ENCODE measurements around the gene UVSSA. TPM values are rescaled to one million over a fixed set of nuclear protein-coding genes. Genes with fewer than 3 reads are reported as not detected.

The UVSSA gene
- total and polyA plus RNA-seq, 9 of the 15 experiments (the other 6 are each of a cell fraction or from before 2014, with no cell fraction given) = 0.21 to 14.6 (median 3.3) TPM

DNA sequence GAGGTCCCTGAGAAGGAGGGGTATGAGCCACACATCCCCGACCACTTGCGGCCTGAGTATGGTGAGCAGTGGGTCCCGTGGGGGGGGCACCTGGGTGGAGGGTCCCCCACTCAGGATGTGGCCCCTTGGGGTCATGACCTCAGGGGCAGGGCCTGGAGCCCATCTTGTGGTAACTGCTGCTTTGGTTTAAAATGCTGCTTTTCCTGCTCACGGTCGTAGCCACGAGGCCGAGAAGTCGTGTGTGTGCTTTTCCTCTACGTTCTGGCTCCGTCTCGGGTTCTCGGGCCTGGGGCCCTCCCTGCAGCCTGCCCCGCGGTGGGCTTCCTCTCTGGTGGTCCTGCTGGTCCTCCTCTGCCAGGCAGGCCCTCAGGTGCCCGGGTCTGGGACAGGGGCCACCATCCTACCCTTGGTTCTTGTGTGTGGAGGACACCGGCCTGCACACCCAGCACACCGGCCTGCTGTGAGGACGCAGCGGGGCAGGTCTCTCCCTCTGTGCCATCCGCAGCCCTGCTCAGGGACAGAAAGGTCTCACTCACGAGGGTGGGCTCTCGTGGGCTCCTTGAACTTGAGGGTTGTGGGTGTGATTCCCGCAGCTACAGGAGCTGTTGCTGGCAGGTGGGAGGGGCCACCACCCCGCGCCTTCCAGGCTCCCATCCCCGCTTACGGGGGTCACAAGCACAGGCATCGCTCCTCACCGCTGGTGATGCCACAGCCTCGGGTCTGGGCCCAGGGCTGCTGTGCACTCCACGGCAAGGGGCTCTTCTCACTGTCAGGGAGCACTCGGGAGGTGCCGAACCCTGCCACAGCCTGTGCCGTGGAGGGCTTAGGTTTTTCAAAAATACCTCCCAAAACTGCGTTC, 19.6 kb downstream of the UVSSA start:
- H3K27ac ChIP-seq (ENCODE audit: extremely low read depth, low read depth, low read length) = no peak overlapping the region
- no peak overlapping the region for H3K4me3 ChIP-seq
- ATAC-seq (no peak), DNase-seq (ENCODE audit: extremely low read depth in 1 of 4, low spot score in 3 of 4) (no peak), FAIRE-seq (no peak)
- ChIA-PET CTCF (ENCODE audit: low intra/inter-chr PET ratio) (no interaction called here), POLR2A (no interaction called here)
- no peak for TF ChIP-seq ZNF23 (CRISPR knock-in tag; IDR thresholded peaks at IDR 0.05)
- no peak for TF ChIP-seq EP400 (IDR thresholded peaks at IDR 0.05)
- 0 out of 2 replicates have a peak, but pooled peaks have one; percentile 25 for TF ChIP-seq POLR2G (IDR thresholded peaks at IDR 0.05; ENCODE audit: low read depth, low read length)
- no peak for TF ChIP-seq ZBTB7A (IDR thresholded peaks at IDR 0.05; ENCODE audit: borderline replicate concordance, control insufficient read depth, low read depth, low read length)
- TF ChIP-seq NFRKB (IDR thresholded peaks at IDR 0.05; ENCODE audit: low read depth) = no peak
- no peak overlapping the region for H2AFZ ChIP-seq (ENCODE audit: low read depth, low read length)
- no peaks in the 10 kb centered on the region for H3K27me3 ChIP-seq (ENCODE audit: control insufficient read depth in 2 of 2, insufficient read depth in 2 of 2, low read length in 2 of 2)
- H3K79me2 ChIP-seq (ENCODE audit: control insufficient read depth, insufficient read depth, low read length) = no peaks in the 10 kb centered on the region
- no peaks in the 10 kb centered on the region for H3K36me3 ChIP-seq (ENCODE audit: control insufficient read depth, insufficient read depth, low read length)
- BruUV-seq (replicated peaks) = no TSS peak
- no peaks in the 10 kb centered on the region for H3K9me3 ChIP-seq (replicated peaks; ENCODE audit: control insufficient read depth, insufficient read depth, low read depth, low read length)
- peaks cover 0 to 17% of the 10 kb centered on the region in 2 experiments; a peak in 1 of 5 replicates for H3K4me1 ChIP-seq (replicated peaks in 1 of 2; ENCODE audit: control insufficient read depth in 2 of 2, insufficient read depth in 2 of 2, low read length in 2 of 2)
- intact Hi-C loops (cut with micrococcal nuclease) (no loop called here), in situ Hi-C loops (cut with MboI) (no loop called here)
- H4K20me1 ChIP-seq (replicated peaks; ENCODE audit: control insufficient read depth, insufficient read depth, low read length) = no peaks in the 10 kb centered on the region
- no peak overlapping the region for H3K4me2 ChIP-seq (ENCODE audit: insufficient read depth, low read length)
- H3K9me1 ChIP-seq (ENCODE audit: control insufficient read depth, insufficient read depth, low read length) = no peaks in the 10 kb centered on the region
- 86% methylated on average over 27 of the region's 35 CpGs for WGBS (ENCODE audit: insufficient coverage, low coverage, missing lambda C conversion rate)
- H3K9ac ChIP-seq (ENCODE audit: insufficient read depth in 1 of 2, low read depth in 2 of 2, low read length in 2 of 2) = 0 out of 4 replicates have a peak overlapping the region, but pooled peaks of 1 of the 2 experiments have one; percentile 40

Measured in K562 (cell line).